Spleen (tissue), 11 donors: ENCODE measurements around the gene MYH10. TPM values are rescaled to one million over a fixed set of nuclear protein-coding genes. Genes with fewer than 3 reads are reported as not detected.

ENCODE experiments used
- DNase-seq: peaks from one replicate; pipeline ENCODE4 v3.0.0-alpha.2; 2020
- H3K27ac ChIP-seq, 8 donors: fragments of 200-600 bp; sonication (generic) in 7 of 8; 1 replicate in 4 of 8; 2 replicates in 4 of 8; pipeline versions ENCODE4 v1.5.0 to v1.8.0; 2016 to 2021; ENCODE audit warnings: inconsistent platforms in 4 of 8, mild to moderate bottlenecking in 4 of 8, moderate library complexity in 1 of 8
- H3K27me3 ChIP-seq, 7 donors: fragments of 200-600 bp; sonication (generic) in 6 of 7; replicated peaks in 1 of 7; 1 replicate in 4 of 7; 2 replicates in 3 of 7; pipeline versions ENCODE4 v1.5.0 to v1.8.0; 2016 to 2021; ENCODE audit warnings: inconsistent platforms in 3 of 7, mild to moderate bottlenecking in 1 of 7
- H3K36me3 ChIP-seq, 6 donors: fragments of 200-600 bp; sonication (generic) in 5 of 6; 1 replicate in 4 of 6; 2 replicates in 2 of 6; pipeline versions ENCODE4 v1.5.0 to v1.8.0; 2016 to 2021; ENCODE audit warnings: inconsistent platforms in 2 of 6
- H3K4me1 ChIP-seq, 6 donors: fragments of 200-600 bp; sonication (generic) in 5 of 6; 1 replicate in 3 of 6; 2 replicates in 3 of 6; pipeline versions ENCODE4 v1.5.0 to v1.8.0; 2016 to 2021; ENCODE audit warnings: inconsistent platforms in 3 of 6
- H3K4me3 ChIP-seq, 8 donors: fragments of 200-600 bp; sonication (generic) in 7 of 8; 1 replicate in 4 of 8; 2 replicates in 4 of 8; pipeline versions ENCODE4 v1.5.0 to v1.8.0; 2016 to 2021; ENCODE audit warnings: inconsistent platforms in 4 of 8, mild to moderate bottlenecking in 4 of 8, moderate library complexity in 2 of 8
- H3K9me3 ChIP-seq, 8 donors: fragments of 200-600 bp; sonication (generic) in 7 of 8; 1 replicate in 4 of 8; 2 replicates in 4 of 8; pipeline versions ENCODE4 v1.5.0 to v1.8.0; 2016 to 2021; ENCODE audit warnings: inconsistent platforms in 4 of 8
- CTCF ChIP-seq, 11 experiments: fragments of 200-600 bp in 7 of 11; fragments of 450-650 bp in 4 of 11; sonication (generic) in 4 of 11; IDR thresholded peaks in 8 of 11; conservative IDR thresholded peaks in 3 of 11; 1 replicate in 7 of 11; 2 replicates in 4 of 11; pipeline versions ENCODE4 v1.4.0 to v1.8.0; 2016 to 2021; ENCODE audit warnings: antibody characterized with exemption in 11 of 11, inconsistent platforms in 4 of 11, mild to moderate bottlenecking in 1 of 11
- POLR2A ChIP-seq, 3 donors: fragments of 450-650 bp; IDR thresholded peaks; one replicate each; pipeline ENCODE4 v1.5.1; 2017; ENCODE audit warnings: antibody characterized with exemption in 3 of 3, mild to moderate bottlenecking in 1 of 3
- POLR2AphosphoS5 ChIP-seq, 3 donors: sonication (generic); formaldehyde crosslinking; IDR thresholded peaks; one replicate each; pipeline ENCODE4 v1.5.1; 2017; ENCODE audit warnings: antibody characterized with exemption in 3 of 3
- WGBS, 5 donors: extraction: QIAGEN DNeasy Blood & Tissue Kit in 3 of 5; methylation state at CpG; one replicate each; pipeline versions ENCODE4 v1.1.5 to v1.1.7; 2013 to 2018; 5-methylcytosine and 5-hydroxymethylcytosine counted together
- intact Hi-C: fragments of 100-400 bp; cut with DNase I; formaldehyde crosslinking; loops from one replicate; pipeline ENCODE4 v1.15.0; 2023; ENCODE audit warnings: low total_unique reads
- polyA plus RNA-seq, 3 donors: library from polyadenylated mRNA; stranded (reverse); fragments of 200-250 nt; gene quantifications; one replicate each; pipeline ENCODE4 v1.2.1, GENCODE V29; 2013
- total RNA-seq, 7 donors: library from RNA; depleted of rRNA in 3 of 7; stranded (reverse); fragments of >200 nt in 3 of 7; fragmentation: NEBNext Ultra II Directional in 4 of 7; extraction: Animal tissue kit (Norgen Biotek cat#: 25700) in 4 of 7; gene quantifications; one replicate each; pipeline versions ENCODE4 v1.1.0 to v1.2.1, GENCODE V29; 2016 to 2021
- donor health status: healthy with polysubstance abuse.
- donor health status: DM: no; HTN: no; CAD: no; lungs with moderate emphysema.
- donor health status: DM: no; HTN: no; CAD: no.
- donor health status: Bipolar disorder and iron deficiency.
- donor health status: healthy.
- donor health status: DM: no; HTN: no; CAD: no.
- donor health status: DM: yes; HTN: yes; CAD: no.

The MYH10 gene
- total and polyA plus RNA-seq, 10 donors, result 1.0 to 14.4 (median 7.5) TPM

- Histone ChIP-seq H3K9me3 (no peaks in the 10 kb centered on the region), H3K27me3 (peaks cover 0 to 29% (median 0%) of the 10 kb centered on the region in 7 donors), H3K4me3 (no peak overlapping the region), H3K27ac (no peak overlapping the region), H3K36me3 (no peaks in the 10 kb centered on the region), H3K4me1 (no peaks in the 10 kb centered on the region)
- WGBS, 5 donors, result 92 to 96% (median 95%) methylated on average over 4 of the region's 4 CpGs
- intact Hi-C loops, result no loop called here
- no peak for DNase-seq
- TF ChIP-seq CTCF (IDR thresholded peaks at IDR 0.05 in 8 of 11, conservative IDR thresholded peaks at IDR 0.05 in 3 of 11) (no peak), POLR2AphosphoS5 (IDR thresholded peaks at IDR 0.05) (no peak), POLR2A (IDR thresholded peaks at IDR 0.05) (no peak)
These were observed 37.7 kb upstream of the MYH10 start for GRCh38 chr17:8668176-8668740.

GRCh38 chr17:8667421-8667820, 36.9 kb upstream of the MYH10 start:
- no peak overlapping the region for H3K4me3 ChIP-seq
- no peaks in the 10 kb centered on the region for H3K4me1 ChIP-seq
- no peak for DNase-seq
- no peaks in the 10 kb centered on the region for H3K36me3 ChIP-seq
- H3K27ac ChIP-seq, result no peak overlapping the region
- H3K27me3 ChIP-seq, result peaks cover 0 to 24% (median 0%) of the 10 kb centered on the region in 7 donors
- intact Hi-C loops, result no loop called here
- H3K9me3 ChIP-seq, result no peaks in the 10 kb centered on the region
- TF ChIP-seq POLR2A (IDR thresholded peaks at IDR 0.05) (no peak), CTCF (IDR thresholded peaks at IDR 0.05 in 8 of 11, conservative IDR thresholded peaks at IDR 0.05 in 3 of 11) (no peak), POLR2AphosphoS5 (IDR thresholded peaks at IDR 0.05) (no peak)
- WGBS, 5 donors, result 79 to 89% (median 83%) methylated on average over 7 of the region's 7 CpGs

GRCh38 chr17:8665684-8666083, 35.2 kb upstream of the MYH10 start:
- no peak for TF ChIP-seq CTCF (IDR thresholded peaks at IDR 0.05 in 8 of 11, conservative IDR thresholded peaks at IDR 0.05 in 3 of 11)
- TF ChIP-seq POLR2A (IDR thresholded peaks at IDR 0.05), result no peak
- no peak for TF ChIP-seq POLR2AphosphoS5 (IDR thresholded peaks at IDR 0.05)
- no peak overlapping the region for H3K4me3 ChIP-seq
- WGBS, 5 donors, result 75 to 95% (median 88%) methylated on average over 2 of the region's 2 CpGs
- intact Hi-C loops, result no loop called here
- H3K36me3 ChIP-seq, result no peaks in the 10 kb centered on the region
- H3K27me3 ChIP-seq, result peaks cover 0 to 20% (median 0%) of the 10 kb centered on the region in 7 donors
- DNase-seq, result no peak
- H3K27ac ChIP-seq, result no peak overlapping the region
- no peaks in the 10 kb centered on the region for H3K9me3 ChIP-seq
- no peaks in the 10 kb centered on the region for H3K4me1 ChIP-seq

GRCh38 chr17:8664456-8665126, 34.1 kb upstream of the MYH10 start:
- intact Hi-C loops, result no loop called here
- no peak overlapping the region for H3K4me3 ChIP-seq
- no peaks in the 10 kb centered on the region for H3K9me3 ChIP-seq
- DNase-seq, result no peak
- WGBS, 5 donors, result 84 to 93% (median 92%) methylated on average over 12 of the region's 12 CpGs
- H3K36me3 ChIP-seq, result no peaks in the 10 kb centered on the region
- TF ChIP-seq POLR2A (IDR thresholded peaks at IDR 0.05) (no peak), CTCF (IDR thresholded peaks at IDR 0.05 in 8 of 11, conservative IDR thresholded peaks at IDR 0.05 in 3 of 11) (no peak), POLR2AphosphoS5 (IDR thresholded peaks at IDR 0.05) (no peak)
- H3K4me1 ChIP-seq, result no peaks in the 10 kb centered on the region
- H3K27ac ChIP-seq, result no peak overlapping the region
- peaks cover 0 to 20% (median 0%) of the 10 kb centered on the region in 7 donors for H3K27me3 ChIP-seq
